ENCODE results near the gene TAAR2. TPM values are rescaled to one million over a fixed set of nuclear protein-coding genes. Genes with fewer than 3 reads are reported as not detected.

TAAR2 gene
- polyA plus RNA-seq, 2 donors: not detected

DNA sequence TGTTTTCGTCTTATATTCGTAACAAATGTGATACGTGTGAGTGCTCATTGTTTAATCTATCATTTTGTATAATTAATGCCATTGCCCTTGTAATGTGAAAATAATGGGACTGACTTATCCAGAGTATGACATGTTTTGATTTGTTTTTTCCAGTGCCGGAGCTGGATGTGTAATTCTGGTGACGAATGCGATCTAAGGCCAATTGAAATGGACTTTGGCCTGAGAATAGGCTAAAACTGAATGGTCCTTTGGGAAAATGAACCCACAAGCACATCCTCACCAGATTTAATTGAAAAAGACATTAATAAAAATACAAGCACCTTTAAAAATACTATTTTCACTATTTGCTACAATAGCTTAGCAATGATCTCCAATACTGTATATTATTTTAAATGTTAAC, 27.9 kb downstream of the TAAR2 start:
- Histone ChIP-seq H3K27me3 (ENCODE audit: control insufficient read depth in 1 of 2, insufficient read depth in 2 of 2, low read length in 2 of 2) (no peaks in the 10 kb centered on the region), H3K4me3 (ENCODE audit: low read depth in 1 of 2, low read length in 2 of 2) (no peak overlapping the region), H3K27ac (ENCODE audit: low read depth in 2 of 2, low read length in 1 of 2) (no peak overlapping the region), H3K36me3 (ENCODE audit: control insufficient read depth in 2 of 2, insufficient read depth in 2 of 2, low read length in 1 of 2) (no peaks in the 10 kb centered on the region), H3K9me3 (ENCODE audit: control insufficient read depth in 2 of 2, insufficient read depth in 1 of 2, low read depth in 1 of 2, low read length in 1 of 2) (no peaks in the 10 kb centered on the region), H3K4me1 (ENCODE audit: control insufficient read depth in 2 of 2, insufficient read depth in 2 of 2, low read length in 1 of 2) (no peaks in the 10 kb centered on the region)
- WGBS, 2 donors: 49 to 66% methylated on average over 6 of the region's 6 CpGs

DNA sequence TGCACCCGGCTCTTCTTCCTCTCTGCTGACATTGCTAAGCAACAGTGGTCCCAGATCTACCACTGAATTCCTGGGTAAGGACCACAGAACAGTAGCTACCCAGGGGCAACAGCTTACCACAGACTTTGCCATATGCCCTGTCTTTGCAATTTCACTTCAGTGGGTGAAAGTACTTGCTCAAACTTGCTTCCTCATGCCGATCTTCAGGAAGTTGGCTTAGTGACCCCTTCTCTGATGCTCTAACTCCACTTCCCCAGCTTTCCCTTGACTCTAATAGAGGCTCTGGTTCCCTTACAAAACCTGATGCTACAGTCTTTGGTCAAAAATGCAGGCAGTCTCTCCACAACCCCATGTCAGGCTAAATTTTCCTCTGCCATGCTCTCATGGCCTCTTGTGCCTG, 31.2 kb downstream of the TAAR2 start:
- no peaks in the 10 kb centered on the region for H3K4me1 ChIP-seq (ENCODE audit: control insufficient read depth in 2 of 2, insufficient read depth in 2 of 2, low read length in 1 of 2)
- 52 to 59% methylated on average over 2 of the region's 2 CpGs for WGBS, 2 donors
- H3K36me3 ChIP-seq (ENCODE audit: control insufficient read depth in 2 of 2, insufficient read depth in 2 of 2, low read length in 1 of 2): no peaks in the 10 kb centered on the region

DNA sequence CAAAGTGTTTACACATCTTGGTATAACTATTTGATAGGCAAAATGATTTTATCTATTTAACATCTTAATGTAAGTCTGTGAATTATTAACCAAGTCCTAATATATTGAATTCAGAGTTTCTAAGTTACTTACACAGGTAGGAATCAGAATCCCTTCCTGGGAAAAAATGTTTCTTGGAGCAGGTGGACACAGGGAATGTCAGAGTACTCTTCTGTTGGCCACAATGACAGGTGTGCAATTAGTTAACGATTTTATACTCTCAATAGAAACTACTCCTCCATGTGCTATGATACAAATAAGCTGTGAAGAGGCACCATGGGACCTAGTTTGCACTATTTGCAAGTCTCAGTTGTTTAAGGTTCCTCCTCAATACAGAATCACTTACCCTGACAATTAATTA, 33.7 kb downstream of the TAAR2 start:
- Histone ChIP-seq H3K36me3 (ENCODE audit: control insufficient read depth in 2 of 2, insufficient read depth in 2 of 2, low read length in 1 of 2) (no peaks in the 10 kb centered on the region), H3K4me1 (ENCODE audit: control insufficient read depth in 2 of 2, insufficient read depth in 2 of 2, low read length in 1 of 2) (no peaks in the 10 kb centered on the region), H3K9me3 (ENCODE audit: control insufficient read depth in 2 of 2, insufficient read depth in 1 of 2, low read depth in 1 of 2, low read length in 1 of 2) (no peaks in the 10 kb centered on the region), H3K27ac (ENCODE audit: low read depth in 2 of 2, low read length in 1 of 2) (no peak overlapping the region), H3K27me3 (ENCODE audit: control insufficient read depth in 1 of 2, insufficient read depth in 2 of 2, low read length in 2 of 2) (no peaks in the 10 kb centered on the region), H3K4me3 (ENCODE audit: low read depth in 1 of 2, low read length in 2 of 2) (no peak overlapping the region)
- WGBS, 2 donors: 57 to 68% methylated on average over 1 of the region's 1 CpG

More for the DNA sequence above, 31.2 kb downstream of the TAAR2 start:
- no peak overlapping the region for H3K27ac ChIP-seq (ENCODE audit: low read depth in 2 of 2, low read length in 1 of 2)
- no peaks in the 10 kb centered on the region for H3K27me3 ChIP-seq (ENCODE audit: control insufficient read depth in 1 of 2, insufficient read depth in 2 of 2, low read length in 2 of 2)
- no peak overlapping the region for H3K4me3 ChIP-seq (ENCODE audit: low read depth in 1 of 2, low read length in 2 of 2)
- H3K9me3 ChIP-seq (ENCODE audit: control insufficient read depth in 2 of 2, insufficient read depth in 1 of 2, low read depth in 1 of 2, low read length in 1 of 2): no peaks in the 10 kb centered on the region

- Histone ChIP-seq H3K36me3 (ENCODE audit: control insufficient read depth in 2 of 2, insufficient read depth in 2 of 2, low read length in 1 of 2) (no peaks in the 10 kb centered on the region), H3K27me3 (ENCODE audit: control insufficient read depth in 1 of 2, insufficient read depth in 2 of 2, low read length in 2 of 2) (no peaks in the 10 kb centered on the region)
- 68 to 73% methylated on average over 5 of the region's 5 CpGs for WGBS, 2 donors
These were observed 34.6 kb downstream of the TAAR2 start, which contains the start of gene TAAR5 for GRCh38 chr6:132589454-132589853. Gene TAAR5, minus strand, starts transcription at chr6:132589741. Its CDS starts 55 bp downstream, at chr6:132589686.

GRCh38 chr6:132587424-132587823, 36.7 kb downstream of the TAAR2 start:
- H3K27me3 ChIP-seq (ENCODE audit: control insufficient read depth in 1 of 2, insufficient read depth in 2 of 2, low read length in 2 of 2): no peaks in the 10 kb centered on the region
- no peaks in the 10 kb centered on the region for H3K9me3 ChIP-seq (ENCODE audit: control insufficient read depth in 2 of 2, insufficient read depth in 1 of 2, low read depth in 1 of 2, low read length in 1 of 2)
- H3K4me1 ChIP-seq (ENCODE audit: control insufficient read depth in 2 of 2, insufficient read depth in 2 of 2, low read length in 1 of 2): no peaks in the 10 kb centered on the region
- no peak overlapping the region for H3K4me3 ChIP-seq (ENCODE audit: low read depth in 1 of 2, low read length in 2 of 2)
- 56 to 69% methylated on average over 2 of the region's 2 CpGs for WGBS, 2 donors
- H3K36me3 ChIP-seq (ENCODE audit: control insufficient read depth in 2 of 2, insufficient read depth in 2 of 2, low read length in 1 of 2): no peaks in the 10 kb centered on the region
- H3K27ac ChIP-seq (ENCODE audit: low read depth in 2 of 2, low read length in 1 of 2): no peak overlapping the region

More at GRCh38 chr6:132589454-132589853, 34.6 kb downstream of the TAAR2 start, which contains the start of gene TAAR5:
- H3K9me3 ChIP-seq (ENCODE audit: control insufficient read depth in 2 of 2, insufficient read depth in 1 of 2, low read depth in 1 of 2, low read length in 1 of 2): no peaks in the 10 kb centered on the region
- H3K4me1 ChIP-seq (ENCODE audit: control insufficient read depth in 2 of 2, insufficient read depth in 2 of 2, low read length in 1 of 2): no peaks in the 10 kb centered on the region
- H3K27ac ChIP-seq (ENCODE audit: low read depth in 2 of 2, low read length in 1 of 2): no peak within 1 kb of the TSS
- H3K4me3 ChIP-seq (ENCODE audit: low read depth in 1 of 2, low read length in 2 of 2): no peak within 1 kb of the TSS

- H3K4me1 ChIP-seq (ENCODE audit: control insufficient read depth in 2 of 2, insufficient read depth in 2 of 2, low read length in 1 of 2): no peaks in the 10 kb centered on the region
- no peak overlapping the region for H3K27ac ChIP-seq (ENCODE audit: low read depth in 2 of 2, low read length in 1 of 2)
- H3K27me3 ChIP-seq (ENCODE audit: control insufficient read depth in 1 of 2, insufficient read depth in 2 of 2, low read length in 2 of 2): no peaks in the 10 kb centered on the region
- H3K36me3 ChIP-seq (ENCODE audit: control insufficient read depth in 2 of 2, insufficient read depth in 2 of 2, low read length in 1 of 2): no peaks in the 10 kb centered on the region
- H3K9me3 ChIP-seq (ENCODE audit: control insufficient read depth in 2 of 2, insufficient read depth in 1 of 2, low read depth in 1 of 2, low read length in 1 of 2): no peaks in the 10 kb centered on the region
- 84 to 86% methylated on average over 1 of the region's 1 CpG for WGBS, 2 donors
- no peak overlapping the region for H3K4me3 ChIP-seq (ENCODE audit: low read depth in 1 of 2, low read length in 2 of 2)
These were observed 39.4 kb downstream of the TAAR2 start for GRCh38 chr6:132584698-132585097.

DNA sequence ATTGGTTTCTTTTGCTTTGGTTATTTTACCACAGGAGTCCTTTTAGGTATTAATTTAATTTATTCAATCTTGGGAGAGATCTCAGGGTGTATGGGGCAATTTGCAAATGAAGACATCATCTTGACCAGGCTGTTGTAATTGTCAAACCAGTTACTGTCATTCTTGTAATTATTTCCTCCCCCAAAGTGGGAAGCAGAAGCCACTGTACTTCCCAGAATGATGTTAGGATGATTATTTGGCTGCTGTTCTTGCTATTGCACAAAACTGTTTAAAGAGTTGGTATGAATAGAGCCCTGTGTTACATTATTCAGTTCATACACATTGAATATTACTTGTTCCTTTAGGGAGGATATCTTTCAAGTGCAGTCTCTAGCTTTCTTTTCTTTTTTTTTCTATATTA, 52.3 kb downstream of the TAAR2 start:
- H3K36me3 ChIP-seq (ENCODE audit: control insufficient read depth in 2 of 2, insufficient read depth in 2 of 2, low read length in 1 of 2): no peaks in the 10 kb centered on the region
- H3K4me1 ChIP-seq (ENCODE audit: control insufficient read depth in 2 of 2, insufficient read depth in 2 of 2, low read length in 1 of 2): no peaks in the 10 kb centered on the region
- H3K4me3 ChIP-seq (ENCODE audit: low read depth in 1 of 2, low read length in 2 of 2): no peak overlapping the region
- no peak overlapping the region for H3K27ac ChIP-seq (ENCODE audit: low read depth in 2 of 2, low read length in 1 of 2)
- H3K27me3 ChIP-seq (ENCODE audit: control insufficient read depth in 1 of 2, insufficient read depth in 2 of 2, low read length in 2 of 2): peaks cover 0 to 2% of the 10 kb centered on the region in 2 donors
- no peaks in the 10 kb centered on the region for H3K9me3 ChIP-seq (ENCODE audit: control insufficient read depth in 2 of 2, insufficient read depth in 1 of 2, low read depth in 1 of 2, low read length in 1 of 2)

DNA sequence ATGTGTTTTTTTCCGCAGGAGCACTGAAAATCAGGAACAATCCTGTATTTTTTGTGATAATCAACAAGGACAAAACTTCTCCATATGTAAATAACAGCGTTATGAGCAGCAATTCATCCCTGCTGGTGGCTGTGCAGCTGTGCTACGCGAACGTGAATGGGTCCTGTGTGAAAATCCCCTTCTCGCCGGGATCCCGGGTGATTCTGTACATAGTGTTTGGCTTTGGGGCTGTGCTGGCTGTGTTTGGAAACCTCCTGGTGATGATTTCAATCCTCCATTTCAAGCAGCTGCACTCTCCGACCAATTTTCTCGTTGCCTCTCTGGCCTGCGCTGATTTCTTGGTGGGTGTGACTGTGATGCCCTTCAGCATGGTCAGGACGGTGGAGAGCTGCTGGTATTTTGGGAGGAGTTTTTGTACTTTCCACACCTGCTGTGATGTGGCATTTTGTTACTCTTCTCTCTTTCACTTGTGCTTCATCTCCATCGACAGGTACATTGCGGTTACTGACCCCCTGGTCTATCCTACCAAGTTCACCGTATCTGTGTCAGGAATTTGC, 53.8 kb downstream of the TAAR2 start, which contains the start of gene TAAR6:
TAAR6 (plus strand) TSS at position 102 of the 557 bp plus-strand sequence; CDS start at position 102, 0 bp downstream.
- H3K4me3 ChIP-seq (ENCODE audit: low read depth in 1 of 2, low read length in 2 of 2): no peak within 1 kb of the TSS
- no peak within 1 kb of the TSS for H3K27ac ChIP-seq (ENCODE audit: low read depth in 2 of 2, low read length in 1 of 2)
- peaks cover 0 to 2% of the 10 kb centered on the region in 2 donors for H3K27me3 ChIP-seq (ENCODE audit: control insufficient read depth in 1 of 2, insufficient read depth in 2 of 2, low read length in 2 of 2)
- H3K9me3 ChIP-seq (ENCODE audit: control insufficient read depth in 2 of 2, insufficient read depth in 1 of 2, low read depth in 1 of 2, low read length in 1 of 2): no peaks in the 10 kb centered on the region
- no peaks in the 10 kb centered on the region for H3K36me3 ChIP-seq (ENCODE audit: control insufficient read depth in 2 of 2, insufficient read depth in 2 of 2, low read length in 1 of 2)
- H3K4me1 ChIP-seq (ENCODE audit: control insufficient read depth in 2 of 2, insufficient read depth in 2 of 2, low read length in 1 of 2): no peaks in the 10 kb centered on the region
- 77 to 81% methylated on average over 15 of the region's 15 CpGs for WGBS, 2 donors

GRCh38 chr6:132569170-132569569, 54.9 kb downstream of the TAAR2 start:
- peaks cover 0 to 2% of the 10 kb centered on the region in 2 donors for H3K27me3 ChIP-seq (ENCODE audit: control insufficient read depth in 1 of 2, insufficient read depth in 2 of 2, low read length in 2 of 2)
- no peak overlapping the region for H3K4me3 ChIP-seq (ENCODE audit: low read depth in 1 of 2, low read length in 2 of 2)
- H3K9me3 ChIP-seq (ENCODE audit: control insufficient read depth in 2 of 2, insufficient read depth in 1 of 2, low read depth in 1 of 2, low read length in 1 of 2): no peaks in the 10 kb centered on the region
- WGBS, 2 donors: 45 to 54% methylated on average over 4 of the region's 4 CpGs
- no peaks in the 10 kb centered on the region for H3K36me3 ChIP-seq (ENCODE audit: control insufficient read depth in 2 of 2, insufficient read depth in 2 of 2, low read length in 1 of 2)
- H3K27ac ChIP-seq (ENCODE audit: low read depth in 2 of 2, low read length in 1 of 2): no peak overlapping the region
- no peaks in the 10 kb centered on the region for H3K4me1 ChIP-seq (ENCODE audit: control insufficient read depth in 2 of 2, insufficient read depth in 2 of 2, low read length in 1 of 2)

- 46 to 47% methylated on average over 6 of the region's 6 CpGs for WGBS, 2 donors
- Histone ChIP-seq H3K9me3 (ENCODE audit: control insufficient read depth in 2 of 2, insufficient read depth in 1 of 2, low read depth in 1 of 2, low read length in 1 of 2) (no peaks in the 10 kb centered on the region), H3K4me3 (ENCODE audit: low read depth in 1 of 2, low read length in 2 of 2) (no peak overlapping the region), H3K27ac (ENCODE audit: low read depth in 2 of 2, low read length in 1 of 2) (no peak overlapping the region), H3K4me1 (ENCODE audit: control insufficient read depth in 2 of 2, insufficient read depth in 2 of 2, low read length in 1 of 2) (no peaks in the 10 kb centered on the region), H3K36me3 (ENCODE audit: control insufficient read depth in 2 of 2, insufficient read depth in 2 of 2, low read length in 1 of 2) (no peaks in the 10 kb centered on the region), H3K27me3 (ENCODE audit: control insufficient read depth in 1 of 2, insufficient read depth in 2 of 2, low read length in 2 of 2) (peaks cover 0 to 2% of the 10 kb centered on the region in 2 donors)
These were observed 55.5 kb downstream of the TAAR2 start for GRCh38 chr6:132568611-132569010.

Measured in esophagus (tissue), 2 donors.